Measurements from ENCODE around the gene CEP164.

GRCh38 chr11:117328375-117329010, 839 bp downstream of the CEP164 start:
- TF ChIP-seq CTCF (IDR thresholded peaks at IDR 0.05; ENCODE audit: poor library complexity, severe bottlenecking) (no peak), EZH2 (IDR thresholded peaks at IDR 0.05; ENCODE audit: borderline replicate concordance, insufficient read depth, low read length, poor library complexity, severe bottlenecking) (no peak)
- TF ChIP-seq, protein P1, sequence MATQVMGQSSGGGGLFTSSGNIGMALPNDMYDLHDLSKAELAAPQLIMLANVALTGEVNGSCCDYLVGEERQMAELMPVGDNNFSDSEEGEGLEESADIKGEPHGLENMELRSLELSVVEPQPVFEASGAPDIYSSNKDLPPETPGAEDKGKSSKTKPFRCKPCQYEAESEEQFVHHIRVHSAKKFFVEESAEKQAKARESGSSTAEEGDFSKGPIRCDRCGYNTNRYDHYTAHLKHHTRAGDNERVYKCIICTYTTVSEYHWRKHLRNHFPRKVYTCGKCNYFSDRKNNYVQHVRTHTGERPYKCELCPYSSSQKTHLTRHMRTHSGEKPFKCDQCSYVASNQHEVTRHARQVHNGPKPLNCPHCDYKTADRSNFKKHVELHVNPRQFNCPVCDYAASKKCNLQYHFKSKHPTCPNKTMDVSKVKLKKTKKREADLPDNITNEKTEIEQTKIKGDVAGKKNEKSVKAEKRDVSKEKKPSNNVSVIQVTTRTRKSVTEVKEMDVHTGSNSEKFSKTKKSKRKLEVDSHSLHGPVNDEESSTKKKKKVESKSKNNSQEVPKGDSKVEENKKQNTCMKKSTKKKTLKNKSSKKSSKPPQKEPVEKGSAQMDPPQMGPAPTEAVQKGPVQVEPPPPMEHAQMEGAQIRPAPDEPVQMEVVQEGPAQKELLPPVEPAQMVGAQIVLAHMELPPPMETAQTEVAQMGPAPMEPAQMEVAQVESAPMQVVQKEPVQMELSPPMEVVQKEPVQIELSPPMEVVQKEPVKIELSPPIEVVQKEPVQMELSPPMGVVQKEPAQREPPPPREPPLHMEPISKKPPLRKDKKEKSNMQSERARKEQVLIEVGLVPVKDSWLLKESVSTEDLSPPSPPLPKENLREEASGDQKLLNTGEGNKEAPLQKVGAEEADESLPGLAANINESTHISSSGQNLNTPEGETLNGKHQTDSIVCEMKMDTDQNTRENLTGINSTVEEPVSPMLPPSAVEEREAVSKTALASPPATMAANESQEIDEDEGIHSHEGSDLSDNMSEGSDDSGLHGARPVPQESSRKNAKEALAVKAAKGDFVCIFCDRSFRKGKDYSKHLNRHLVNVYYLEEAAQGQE (IDR thresholded peaks at IDR 0.05; ENCODE audit: borderline replicate concordance), result no peak
